ENCODE measurements around the gene SHROOM3.
A peak's percentile ranks its signal among the peaks of the same experiment; 100 is the strongest.

SHROOM3 gene

GRCh38 chr4:76544725-76545124, 109.7 kb downstream of the SHROOM3 start:
- DNase-seq = no peak

- peak; percentile 7 to 12 for DNase-seq
Observed at GRCh38 chr4:76545226-76545884, 110.3 kb downstream of the SHROOM3 start.

GRCh38 chr4:76546327-76546726, 111.3 kb downstream of the SHROOM3 start:
- no peak for DNase-seq

GRCh38 chr4:76546759-76547742, 112.0 kb downstream of the SHROOM3 start:
- DNase-seq = no peak

GRCh38 chr4:76548704-76549103, 113.7 kb downstream of the SHROOM3 start:
- no peak for DNase-seq

- no peak for DNase-seq
Observed at GRCh38 chr4:76549765-76550164, 114.7 kb downstream of the SHROOM3 start.

GRCh38 chr4:76550966-76551780, 116.1 kb downstream of the SHROOM3 start:
- DNase-seq = no peak

GRCh38 chr4:76554630-76555029, 119.6 kb downstream of the SHROOM3 start:
- DNase-seq = no peak

GRCh38 chr4:76556452-76556851, 121.4 kb downstream of the SHROOM3 start:
- DNase-seq = no peak

GRCh38 chr4:76558396-76559235, 123.6 kb downstream of the SHROOM3 start:
- no peak for DNase-seq

GRCh38 chr4:76559236-76560071, 124.4 kb downstream of the SHROOM3 start:
- DNase-seq = no peak

- no peak for DNase-seq
Observed at GRCh38 chr4:76562161-76562560, 127.1 kb downstream of the SHROOM3 start.

GRCh38 chr4:76562836-76563453, 127.9 kb downstream of the SHROOM3 start:
- no peak for DNase-seq

GRCh38 chr4:76563454-76564122, 128.6 kb downstream of the SHROOM3 start:
- no peak for DNase-seq

- DNase-seq = no peak
Observed at GRCh38 chr4:76564123-76564915, 129.3 kb downstream of the SHROOM3 start.

- DNase-seq = no peak
Observed at GRCh38 chr4:76568262-76568661, 133.2 kb downstream of the SHROOM3 start.

GRCh38 chr4:76569225-76569624, 134.2 kb downstream of the SHROOM3 start:
- DNase-seq = no peak

- no peak for DNase-seq
Observed at GRCh38 chr4:76569706-76570105, 134.7 kb downstream of the SHROOM3 start.
